GF-D8 (cell line): ENCODE results near the gene POC1B.
A peak's percentile ranks its signal among the peaks of the same experiment; 100 is the strongest.

ENCODE experiments used
- DNase-seq: peaks from one replicate; lab custom pipeline; 2025; lab: John Stamatoyannopoulos, UW

The POC1B gene

GRCh38 chr12:89539426-89540223 is 13.8 kb upstream of the POC1B start:
- no peak for DNase-seq

GRCh38 chr12:89538897-89539296 is 13.1 kb upstream of the POC1B start:
- DNase-seq = no peak

- DNase-seq = no peak
Observed at GRCh38 chr12:89537389-89537788, 11.5 kb upstream of the POC1B start.

- peak; percentile 46 for DNase-seq
Observed at GRCh38 chr12:89529738-89530137, 3.9 kb upstream of the POC1B start.

GRCh38 chr12:89528434-89528833 is 2.6 kb upstream of the POC1B start:
- DNase-seq = peak; percentile 23

- no peak for DNase-seq
Observed at GRCh38 chr12:89525305-89525823, 483 bp downstream of the POC1B start.

- peak; percentile 69 for DNase-seq
Observed at GRCh38 chr12:89524541-89525304, 1.1 kb downstream of the POC1B start, which contains the start of gene GALNT4. Gene GALNT4, minus strand, starts transcription at chr12:89524796. Its CDS starts 247 bp downstream, at chr12:89524549.

GRCh38 chr12:89523843-89524540 is 1.9 kb downstream of the POC1B start:
- no peak for DNase-seq

GRCh38 chr12:89523393-89523792 is 2.5 kb downstream of the POC1B start:
- DNase-seq = no peak

- DNase-seq = no peak
Observed at GRCh38 chr12:89521364-89522223, 4.3 kb downstream of the POC1B start.

GRCh38 chr12:89517720-89518119 is 8.1 kb downstream of the POC1B start:
- no peak for DNase-seq

- DNase-seq = no peak
Observed at GRCh38 chr12:89516633-89517032, 9.2 kb downstream of the POC1B start.

GRCh38 chr12:89514751-89515150 is 11.1 kb downstream of the POC1B start:
- no peak for DNase-seq

GRCh38 chr12:89513544-89513943 is 12.3 kb downstream of the POC1B start:
- no peak for DNase-seq

GRCh38 chr12:89507015-89507824 is 18.6 kb downstream of the POC1B start:
- DNase-seq = no peak

- DNase-seq = no peak
Observed at GRCh38 chr12:89506050-89506449, 19.8 kb downstream of the POC1B start.

- no peak for DNase-seq
Observed at GRCh38 chr12:89504560-89505346, 21.1 kb downstream of the POC1B start.

- DNase-seq = no peak
Observed at GRCh38 chr12:89501793-89502192, 24.1 kb downstream of the POC1B start.

GRCh38 chr12:89499857-89500256 is 26.0 kb downstream of the POC1B start:
- no peak for DNase-seq

GRCh38 chr12:89497467-89497866 is 28.4 kb downstream of the POC1B start:
- no peak for DNase-seq
